Measurements from ENCODE around the gene RUVBL2. TPM values are rescaled to one million over a fixed set of nuclear protein-coding genes. Genes with fewer than 3 reads are reported as not detected.

RUVBL2 gene
- total RNA-seq, 1 experiment from 2014 or later, result 165 TPM

GRCh38 chr19:49061445-49061844 is 67.8 kb downstream of the RUVBL2 start:
- intact Hi-C loops (cut with micrococcal nuclease; ENCODE audit: unreplicated experiment), result no loop called here

DNA sequence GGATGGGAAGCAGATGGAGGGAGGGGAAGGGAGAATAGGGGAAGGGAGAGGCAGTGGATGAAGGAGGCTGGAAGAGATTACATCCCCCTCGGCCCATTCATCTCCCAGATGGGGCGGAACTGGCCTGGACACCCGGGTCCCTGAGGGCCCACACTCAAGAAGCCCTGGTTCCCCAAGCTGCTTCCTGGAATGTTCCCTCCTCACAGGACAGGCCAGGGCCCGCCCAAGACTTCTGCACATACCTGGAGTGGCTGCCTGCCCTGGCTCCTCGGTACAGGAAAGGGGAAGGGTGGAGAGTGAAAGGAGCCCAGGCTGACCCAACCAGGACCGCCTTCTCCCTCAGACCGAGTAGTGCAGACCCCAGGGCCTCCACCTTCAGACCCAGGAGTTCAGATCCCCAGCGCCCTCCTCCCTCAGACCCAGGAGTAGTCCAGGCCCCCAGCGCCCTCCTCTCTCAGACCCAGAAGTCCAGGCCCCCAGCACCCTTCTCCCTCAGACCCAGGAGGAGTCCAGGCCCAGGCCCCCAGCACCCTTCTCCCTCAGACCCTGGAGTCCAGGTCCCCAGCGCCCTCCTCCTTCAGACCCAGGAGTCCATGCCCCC is 70.4 kb downstream of the RUVBL2 start:
- intact Hi-C loops (cut with micrococcal nuclease; ENCODE audit: unreplicated experiment), result loop anchor here (2.0 kb wide), 1 partner anchor 21 kb away; the partner anchor contains the start of gene SNRNP70
- H3K4me3 ChIP-seq (ENCODE audit: low read depth, low read length), result peak overlapping the region; percentile 38
- ChIA-PET CTCF (interaction anchor here (0.6 to 1.8 kb wide), 8 partner anchors 8 to 1293 kb away, joined by 4 to 16 read pairs (median 5); a partner anchor contains a TSS), POLR2A (interaction anchor here (0.6 to 1.2 kb wide), 5 partner anchors 8 to 161 kb away, joined by 3 to 8 read pairs (median 3); partner anchors contain the start of genes GYS1 and RUVBL2)
- Mint-ChIP-seq H3K36me3 (ENCODE audit: insufficient read depth, unreplicated experiment) (peaks cover 6% of the 10 kb centered on the region), H3K4me1 (ENCODE audit: low read depth, unreplicated experiment) (peaks cover 26% of the 10 kb centered on the region), H3K27ac (ENCODE audit: unreplicated experiment) (peak overlapping the region; percentile 73), H3K9me3 (ENCODE audit: unreplicated experiment) (peaks cover 10% of the 10 kb centered on the region), H3K27me3 (ENCODE audit: insufficient read depth, unreplicated experiment) (no peaks in the 10 kb centered on the region), H3K4me3 (ENCODE audit: unreplicated experiment) (peak overlapping the region; percentile 71)
- DNase-seq, result peak; percentile 55 to 80
- no peaks in the 10 kb centered on the region for H3K27me3 ChIP-seq (replicated peaks; ENCODE audit: control insufficient read depth, insufficient read depth, low read length)
- no peaks in the 10 kb centered on the region for H3K9me3 ChIP-seq
- H3K36me3 ChIP-seq (ENCODE audit: control insufficient read depth, insufficient read depth, low read length), result no peaks in the 10 kb centered on the region
- no peak for TF ChIP-seq CTCF (IDR thresholded peaks at IDR 0.05; ENCODE audit: insufficient read depth in 1 of 2, low read depth in 1 of 2, low read length in 1 of 2, severe bottlenecking in 1 of 2, unreplicated experiment in 1 of 2)
- H3K4me1 ChIP-seq, result peaks cover 34% of the 10 kb centered on the region
- no TSS peak for BruUV-seq (replicated peaks)

More at GRCh38 chr19:49061445-49061844, 67.8 kb downstream of the RUVBL2 start:
- H3K4me1 ChIP-seq, result peaks cover 25% of the 10 kb centered on the region
- Mint-ChIP-seq H3K27me3 (ENCODE audit: insufficient read depth, unreplicated experiment) (peaks cover 6% of the 10 kb centered on the region), H3K36me3 (ENCODE audit: insufficient read depth, unreplicated experiment) (peaks cover 6% of the 10 kb centered on the region), H3K4me1 (ENCODE audit: low read depth, unreplicated experiment) (peaks cover 18% of the 10 kb centered on the region), H3K4me3 (ENCODE audit: unreplicated experiment) (no peak overlapping the region), H3K27ac (ENCODE audit: unreplicated experiment) (no peak overlapping the region), H3K9me3 (ENCODE audit: unreplicated experiment) (no peaks in the 10 kb centered on the region)
- no peak overlapping the region for H3K4me3 ChIP-seq (ENCODE audit: low read depth, low read length)
- no peak for DNase-seq
- no TSS peak for BruUV-seq (replicated peaks)
- TF ChIP-seq CTCF (IDR thresholded peaks at IDR 0.05; ENCODE audit: insufficient read depth in 1 of 2, low read depth in 1 of 2, low read length in 1 of 2, severe bottlenecking in 1 of 2, unreplicated experiment in 1 of 2), result no peak
- POLR2A ChIA-PET, result no interaction called here
- H3K36me3 ChIP-seq (ENCODE audit: control insufficient read depth, insufficient read depth, low read length), result no peaks in the 10 kb centered on the region
- no peaks in the 10 kb centered on the region for H3K27me3 ChIP-seq (replicated peaks; ENCODE audit: control insufficient read depth, insufficient read depth, low read length)
- no peaks in the 10 kb centered on the region for H3K9me3 ChIP-seq
- CTCF ChIA-PET, result no interaction called here

DNA sequence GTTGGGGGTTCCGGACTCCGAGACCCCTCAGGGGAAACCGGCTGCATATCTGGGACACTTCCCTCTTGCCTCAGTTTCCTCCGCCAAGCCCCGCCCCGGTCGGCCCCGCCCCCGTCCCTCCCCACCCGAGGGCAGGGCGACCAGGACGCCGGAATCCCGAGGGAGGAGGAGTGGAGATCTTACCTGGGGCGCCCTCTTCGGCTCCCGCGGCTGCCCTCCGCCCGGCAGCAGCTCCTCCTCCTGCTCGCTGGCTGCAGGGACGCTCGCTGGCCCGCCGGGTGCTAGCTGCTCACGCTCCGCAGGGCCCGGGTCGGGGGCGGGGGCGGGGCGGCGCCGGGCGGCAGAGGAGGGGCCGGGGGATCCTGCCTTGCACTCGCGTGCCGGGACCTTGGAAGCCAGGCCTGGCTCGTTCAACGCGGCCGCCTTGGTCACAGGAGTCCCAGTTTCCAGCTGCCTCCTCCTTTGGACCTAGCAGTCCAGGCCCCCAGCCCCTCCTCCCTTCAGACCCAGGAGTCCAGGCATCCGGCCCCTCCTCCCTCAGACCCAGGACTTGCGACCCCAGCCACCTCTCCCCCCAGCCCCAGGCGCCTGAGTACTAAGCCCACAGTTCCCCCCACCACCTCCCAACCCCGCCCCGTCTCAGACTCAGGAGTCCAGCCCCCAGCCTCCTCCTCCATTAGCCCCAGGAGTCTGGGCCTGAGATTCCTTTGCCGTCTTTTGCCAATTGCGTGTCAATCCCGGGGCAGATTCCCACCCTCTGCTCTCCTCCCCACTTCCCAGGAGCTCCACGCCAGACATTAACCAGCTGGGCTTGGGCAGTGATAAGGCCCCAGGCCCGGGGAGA is 71.3 kb downstream of the RUVBL2 start, which contains the start of gene NTF4:
NTF4 (minus strand) TSS at position 51 of the 844 bp plus-strand sequence. CDS start 2,821 bp downstream, outside the sequence.
- H3K4me3 Mint-ChIP-seq (ENCODE audit: unreplicated experiment), result peak within 1 kb of the TSS; percentile 71
- CTCF ChIA-PET, result interaction anchor here (0.6 to 1.8 kb wide), 11 partner anchors 9 to 1292 kb away, joined by 4 to 16 read pairs (median 5); partner anchors contain the start of genes AP2A1, GYS1 and RUVBL2
- intact Hi-C loops (cut with micrococcal nuclease; ENCODE audit: unreplicated experiment), result loop anchor here (2.0 kb wide), 1 partner anchor 20 kb away; the partner anchor contains the start of gene SNRNP70
- H3K27me3 Mint-ChIP-seq (ENCODE audit: insufficient read depth, unreplicated experiment), result no peaks in the 10 kb centered on the region
- H3K4me1 Mint-ChIP-seq (ENCODE audit: low read depth, unreplicated experiment), result peaks cover 26% of the 10 kb centered on the region
- no peaks in the 10 kb centered on the region for H3K27me3 ChIP-seq (replicated peaks; ENCODE audit: control insufficient read depth, insufficient read depth, low read length)
- peaks cover 18% of the 10 kb centered on the region for H3K9me3 Mint-ChIP-seq (ENCODE audit: unreplicated experiment)
- no peaks in the 10 kb centered on the region for H3K9me3 ChIP-seq
- peak in 1 of 2 experiments; percentile 29 for TF ChIP-seq CTCF (IDR thresholded peaks at IDR 0.05; ENCODE audit: insufficient read depth in 1 of 2, low read depth in 1 of 2, low read length in 1 of 2, severe bottlenecking in 1 of 2, unreplicated experiment in 1 of 2)
- peak; percentile 92 for DNase-seq
- peak within 1 kb of the TSS; percentile 38 for H3K4me3 ChIP-seq (ENCODE audit: low read depth, low read length)
- peaks cover 9% of the 10 kb centered on the region for H3K36me3 Mint-ChIP-seq (ENCODE audit: insufficient read depth, unreplicated experiment)
- POLR2A ChIA-PET, result interaction anchor here (0.6 to 1.2 kb wide), 7 partner anchors 9 to 279 kb away, joined by 3 to 8 read pairs (median 3); partner anchors contain the start of genes GYS1 and RUVBL2
- H3K27ac Mint-ChIP-seq (ENCODE audit: unreplicated experiment), result peak within 1 kb of the TSS; percentile 73
- no TSS peak for BruUV-seq (replicated peaks)
- H3K36me3 ChIP-seq (ENCODE audit: control insufficient read depth, insufficient read depth, low read length), result no peaks in the 10 kb centered on the region
- H3K4me1 ChIP-seq, result peaks cover 34% of the 10 kb centered on the region

Data from Caco-2 (cell line).